ENCODE data around the gene POMT2.

The POMT2 gene

GRCh38 chr14:77272261-77272660 is 48.4 kb downstream of the POMT2 start:
- no peak overlapping the region for H3K4me3 ChIP-seq (ENCODE audit: low read depth, low read length)
- DNase-seq (ENCODE audit: low read depth) = no peak

GRCh38 chr14:77271113-77271710 is 49.5 kb downstream of the POMT2 start, which contains the start of gene NGB:
Gene NGB (minus strand): TSS chr14:77271206. CDS start chr14:77270937, 269 bp downstream.
- DNase-seq (ENCODE audit: low read depth) = no peak
- no peak within 1 kb of the TSS for H3K4me3 ChIP-seq (ENCODE audit: low read depth, low read length)

- DNase-seq (ENCODE audit: low read depth) = no peak
- H3K4me3 ChIP-seq (ENCODE audit: low read depth, low read length) = no peak overlapping the region
Measured at GRCh38 chr14:77270361-77271112, 50.1 kb downstream of the POMT2 start.

- DNase-seq (ENCODE audit: low read depth) = no peak
- H3K4me3 ChIP-seq (ENCODE audit: low read depth, low read length) = no peak overlapping the region
Measured at GRCh38 chr14:77268989-77269600, 51.6 kb downstream of the POMT2 start.

- no peak for DNase-seq (ENCODE audit: low read depth)
- no peak overlapping the region for H3K4me3 ChIP-seq (ENCODE audit: low read depth, low read length)
Measured at GRCh38 chr14:77267937-77268699, 52.6 kb downstream of the POMT2 start.

- no peak for DNase-seq (ENCODE audit: low read depth)
- H3K4me3 ChIP-seq (ENCODE audit: low read depth, low read length) = no peak overlapping the region
Measured at GRCh38 chr14:77266336-77266735, 54.3 kb downstream of the POMT2 start.

GRCh38 chr14:77265561-77266335 is 54.9 kb downstream of the POMT2 start:
- DNase-seq (ENCODE audit: low read depth) = no peak
- H3K4me3 ChIP-seq (ENCODE audit: low read depth, low read length) = no peak overlapping the region

- no peak overlapping the region for H3K4me3 ChIP-seq (ENCODE audit: low read depth, low read length)
- no peak for DNase-seq (ENCODE audit: low read depth)
Measured at GRCh38 chr14:77265187-77265515, 55.5 kb downstream of the POMT2 start.

- no peak overlapping the region for H3K4me3 ChIP-seq (ENCODE audit: low read depth, low read length)
- no peak for DNase-seq (ENCODE audit: low read depth)
Measured at GRCh38 chr14:77264466-77265186, 56.1 kb downstream of the POMT2 start.

GRCh38 chr14:77260631-77261030 is 60.1 kb downstream of the POMT2 start:
- H3K4me3 ChIP-seq (ENCODE audit: low read depth, low read length) = no peak overlapping the region
- DNase-seq (ENCODE audit: low read depth) = no peak

- no peak overlapping the region for H3K4me3 ChIP-seq (ENCODE audit: low read depth, low read length)
- no peak for DNase-seq (ENCODE audit: low read depth)
Measured at GRCh38 chr14:77260199-77260598, 60.5 kb downstream of the POMT2 start.

GRCh38 chr14:77259025-77259715 is 61.5 kb downstream of the POMT2 start:
- no peak for DNase-seq (ENCODE audit: low read depth)

GRCh38 chr14:77258566-77258965 is 62.1 kb downstream of the POMT2 start:
- no peak overlapping the region for H3K4me3 ChIP-seq (ENCODE audit: low read depth, low read length)
- no peak for DNase-seq (ENCODE audit: low read depth)

More at GRCh38 chr14:77259025-77259715, 61.5 kb downstream of the POMT2 start:
- no peak overlapping the region for H3K4me3 ChIP-seq (ENCODE audit: low read depth, low read length)

GRCh38 chr14:77257700-77258099 is 63.0 kb downstream of the POMT2 start:
- DNase-seq (ENCODE audit: low read depth) = no peak
- no peak overlapping the region for H3K4me3 ChIP-seq (ENCODE audit: low read depth, low read length)

GRCh38 chr14:77256694-77257093 is 64.0 kb downstream of the POMT2 start:
- no peak for DNase-seq (ENCODE audit: low read depth)
- no peak overlapping the region for H3K4me3 ChIP-seq (ENCODE audit: low read depth, low read length)

- no peak for DNase-seq (ENCODE audit: low read depth)
- H3K4me3 ChIP-seq (ENCODE audit: low read depth, low read length) = no peak overlapping the region
Measured at GRCh38 chr14:77253333-77254190, 67.1 kb downstream of the POMT2 start.

GRCh38 chr14:77251870-77252269 is 68.8 kb downstream of the POMT2 start:
- DNase-seq (ENCODE audit: low read depth) = no peak

More at GRCh38 chr14:77251870-77252269, 68.8 kb downstream of the POMT2 start:
- no peak overlapping the region for H3K4me3 ChIP-seq (ENCODE audit: low read depth, low read length)

Measured in skeletal muscle cell (primary cell).